Epithelial cell of proximal tubule (primary cell): ENCODE results near the gene LMO2. TPM values are rescaled to one million over a fixed set of nuclear protein-coding genes. Genes with fewer than 3 reads are reported as not detected.

Experiments
- DNase-seq: peaks from one replicate; pipeline ENCODE4 v3.0.0-alpha.2; 2011; ENCODE audit warnings: low read depth
- H3K4me3 ChIP-seq: 2 replicates; pipeline ENCODE4 v1.5.1; 2011; ENCODE audit warnings: low read depth, mild to moderate bottlenecking, low read length
- CTCF ChIP-seq: conservative IDR thresholded peaks from 2 replicates; pipeline ENCODE4 v1.5.1; 2012; ENCODE audit warnings: low read depth, mild to moderate bottlenecking, low read length
- total RNA-seq: library from RNA; depleted of rRNA; stranded (reverse); fragments of >200 nt; gene quantifications from 2 replicates; pipeline ENCODE4 v1.2.3, GENCODE V29; 2015

The LMO2 gene
- total RNA-seq, 1 donor from 2014 or later, result 1.5 TPM

- no peak for TF ChIP-seq CTCF
- H3K4me3 ChIP-seq, result no peak overlapping the region
- no peak for DNase-seq
Measured at GRCh38 chr11:33889821-33890378, 2.0 kb downstream of the LMO2 start.

- no peak for DNase-seq
- H3K4me3 ChIP-seq, result no peak overlapping the region
- TF ChIP-seq CTCF, result no peak
Measured at GRCh38 chr11:33889296-33889695, 2.6 kb downstream of the LMO2 start.

GRCh38 chr11:33887886-33888285, 4.0 kb downstream of the LMO2 start:
- no peak for DNase-seq
- TF ChIP-seq CTCF, result no peak
- no peak overlapping the region for H3K4me3 ChIP-seq

GRCh38 chr11:33885338-33886005, 6.4 kb downstream of the LMO2 start:
- DNase-seq, result no peak
- TF ChIP-seq CTCF, result no peak
- H3K4me3 ChIP-seq, result no peak overlapping the region

GRCh38 chr11:33884601-33885000, 7.3 kb downstream of the LMO2 start:
- no peak for TF ChIP-seq CTCF
- no peak overlapping the region for H3K4me3 ChIP-seq
- DNase-seq, result no peak

- H3K4me3 ChIP-seq, result no peak overlapping the region
- no peak for DNase-seq
- TF ChIP-seq CTCF, result no peak
Measured at GRCh38 chr11:33884035-33884434, 7.8 kb downstream of the LMO2 start.
